Erythroblast (primary cell): ENCODE measurements around the gene ZSWIM3.
"Not testable (repeated sequence)": the region's sequence is repeated elsewhere in the genome, so short reads cannot be mapped to it uniquely, and the experiment has no call there.

Experiments used
- DNase-seq, 2 experiments: peaks; one replicate each; lab custom pipeline; 2025; lab: John Stamatoyannopoulos, UW
- GATA1 ChIP-seq: IDR thresholded peaks from 2 replicates; pipeline ENCODE4 v1.6.1; 2011; ENCODE audit warnings: low read depth, mild to moderate bottlenecking, control low read depth, low read length, moderate library complexity
- POLR2A ChIP-seq: IDR thresholded peaks from 2 replicates; pipeline ENCODE4 v1.6.1; 2011; ENCODE audit warnings: mild to moderate bottlenecking, low read length

ZSWIM3 gene

DNA sequence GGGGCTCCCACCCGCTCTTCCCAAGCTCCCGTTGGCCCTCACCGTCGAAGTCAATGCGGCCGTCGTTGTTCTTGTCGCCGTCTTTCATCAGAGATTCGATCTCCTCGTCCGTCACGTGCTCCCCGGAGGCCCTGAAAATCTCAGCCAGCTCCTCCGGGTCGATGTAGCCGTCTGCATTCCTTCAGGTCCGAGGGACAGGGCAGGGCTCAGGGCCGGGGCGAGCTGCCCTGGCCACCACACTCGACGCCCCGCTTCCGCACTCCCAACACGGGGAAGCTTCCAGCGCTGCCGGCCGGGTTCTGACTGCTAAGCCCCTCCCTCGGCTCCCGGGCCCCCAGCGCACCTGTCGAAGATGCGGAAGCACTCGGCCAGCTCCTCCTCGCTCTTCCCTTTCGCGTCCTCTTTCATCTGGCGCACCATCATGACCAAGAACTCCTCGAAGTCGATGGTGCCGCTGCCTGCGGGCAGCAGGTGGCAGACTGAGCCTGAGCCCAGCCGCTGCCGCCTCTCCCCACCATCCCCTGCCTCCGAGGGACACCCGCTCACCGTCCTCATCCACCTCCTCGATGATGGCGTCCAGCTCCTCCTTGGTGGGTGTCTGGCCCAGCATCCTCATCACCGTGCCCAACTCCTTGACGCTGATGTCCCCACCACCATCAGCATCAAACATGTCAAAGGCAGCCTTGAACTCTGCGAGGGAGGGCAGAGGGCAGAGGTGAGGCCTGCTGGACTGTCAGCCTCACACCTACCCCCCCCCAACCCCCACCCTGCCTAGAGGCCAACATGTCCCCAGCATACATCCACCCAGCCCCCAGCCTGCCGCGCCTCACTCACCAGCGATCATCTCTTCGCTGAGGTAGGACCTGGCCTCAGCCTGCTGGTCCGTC is 33.2 kb upstream of the ZSWIM3 start:
- TF ChIP-seq GATA1 (no peak), POLR2A (no peak)
- peak; percentile 69 to 80 for DNase-seq

DNA sequence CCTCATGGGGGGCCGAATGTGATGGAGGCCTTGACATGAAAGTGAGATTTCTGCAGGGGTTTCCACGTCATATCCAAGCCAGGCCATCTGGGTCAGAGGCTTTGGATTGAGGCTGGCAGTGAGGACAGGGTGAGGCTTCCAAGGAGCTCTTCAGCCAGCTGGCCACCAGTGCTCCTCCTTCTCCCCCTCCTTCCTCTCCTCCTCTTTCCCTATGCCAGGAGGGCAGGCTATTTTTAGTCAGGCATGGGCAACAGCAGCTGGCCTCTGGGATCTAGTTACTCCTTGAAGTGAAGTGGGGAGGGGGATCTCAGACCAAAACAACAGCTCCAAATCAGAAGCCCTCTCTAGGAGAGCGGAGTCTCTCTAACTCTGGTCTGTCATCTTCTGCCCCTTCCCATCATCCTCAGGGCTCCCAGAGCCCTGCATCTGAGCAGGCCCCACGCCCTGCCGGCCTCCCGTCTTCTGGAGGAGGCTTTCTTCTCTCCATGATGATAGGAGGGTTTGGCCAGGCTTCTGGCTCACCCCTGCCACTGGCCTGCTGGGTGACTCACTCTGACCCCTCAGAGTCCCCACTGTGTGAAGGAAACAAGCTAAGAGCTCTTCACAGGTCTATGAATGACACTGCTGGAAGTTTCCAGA is 30.9 kb upstream of the ZSWIM3 start:
- TF ChIP-seq POLR2A = no peak
- TF ChIP-seq GATA1 = no peak
- no peak for DNase-seq

DNA sequence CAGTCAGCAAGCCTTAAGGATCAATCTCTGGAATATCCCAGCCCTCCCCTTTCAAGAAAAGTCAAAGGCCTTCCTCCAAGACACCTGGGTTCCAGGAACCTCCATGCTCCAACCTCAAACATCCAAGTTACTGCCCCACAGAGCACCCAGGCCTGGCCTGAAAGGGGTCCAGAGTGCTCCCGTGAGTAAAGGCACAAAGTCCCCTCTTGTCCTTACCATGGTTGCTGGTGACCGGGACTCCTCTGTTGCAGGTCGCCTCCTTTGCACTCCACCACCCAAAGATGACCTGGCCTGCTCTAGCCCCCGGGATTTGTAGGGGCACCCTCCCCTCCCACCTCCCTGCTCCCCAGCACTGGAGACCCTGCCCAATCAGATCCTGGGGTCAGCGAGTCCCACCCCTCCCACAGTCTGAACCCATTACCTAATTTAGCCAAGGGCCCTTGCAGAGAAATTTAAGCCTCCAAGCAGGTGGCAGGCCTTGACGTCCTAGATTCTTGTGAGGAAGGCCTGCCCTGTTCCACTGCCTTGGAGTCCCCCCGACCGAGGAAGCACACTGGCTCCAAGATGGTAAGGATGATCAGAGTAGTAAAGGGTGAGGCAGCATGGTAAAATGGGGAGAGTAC is 30.3 kb upstream of the ZSWIM3 start, which contains the start of gene TNNC2:
Gene TNNC2 (minus strand): TSS at position 283 of the 623 bp plus-strand sequence. CDS start 64 bp downstream, at position 219.
- TF ChIP-seq GATA1 (no peak), POLR2A (no peak)
- no peak for DNase-seq

- no peak for DNase-seq
These were observed 29.7 kb upstream of the ZSWIM3 start for GRCh38 chr20:45827712-45828111.

GRCh38 chr20:45828589-45828988 is 28.8 kb upstream of the ZSWIM3 start:
- TF ChIP-seq POLR2A (no peak), GATA1 (no peak)
- DNase-seq = no peak

More at GRCh38 chr20:45827712-45828111, 29.7 kb upstream of the ZSWIM3 start:
- no peak for TF ChIP-seq GATA1
- no peak for TF ChIP-seq POLR2A

GRCh38 chr20:45829673-45830106 is 27.7 kb upstream of the ZSWIM3 start:
- DNase-seq = not testable (repeated sequence)

GRCh38 chr20:45832619-45833018 is 24.8 kb upstream of the ZSWIM3 start:
- TF ChIP-seq GATA1 (no peak), POLR2A (no peak)
- no peak for DNase-seq

- TF ChIP-seq GATA1 (no peak), POLR2A (no peak)
- peak; percentile 16 to 59 for DNase-seq
These were observed 24.2 kb upstream of the ZSWIM3 start, which contains the start of gene SNX21 for GRCh38 chr20:45833030-45833882. Gene SNX21, plus strand, starts transcription at chr20:45833799. Its CDS starts 121 bp downstream, at chr20:45833920.

DNA sequence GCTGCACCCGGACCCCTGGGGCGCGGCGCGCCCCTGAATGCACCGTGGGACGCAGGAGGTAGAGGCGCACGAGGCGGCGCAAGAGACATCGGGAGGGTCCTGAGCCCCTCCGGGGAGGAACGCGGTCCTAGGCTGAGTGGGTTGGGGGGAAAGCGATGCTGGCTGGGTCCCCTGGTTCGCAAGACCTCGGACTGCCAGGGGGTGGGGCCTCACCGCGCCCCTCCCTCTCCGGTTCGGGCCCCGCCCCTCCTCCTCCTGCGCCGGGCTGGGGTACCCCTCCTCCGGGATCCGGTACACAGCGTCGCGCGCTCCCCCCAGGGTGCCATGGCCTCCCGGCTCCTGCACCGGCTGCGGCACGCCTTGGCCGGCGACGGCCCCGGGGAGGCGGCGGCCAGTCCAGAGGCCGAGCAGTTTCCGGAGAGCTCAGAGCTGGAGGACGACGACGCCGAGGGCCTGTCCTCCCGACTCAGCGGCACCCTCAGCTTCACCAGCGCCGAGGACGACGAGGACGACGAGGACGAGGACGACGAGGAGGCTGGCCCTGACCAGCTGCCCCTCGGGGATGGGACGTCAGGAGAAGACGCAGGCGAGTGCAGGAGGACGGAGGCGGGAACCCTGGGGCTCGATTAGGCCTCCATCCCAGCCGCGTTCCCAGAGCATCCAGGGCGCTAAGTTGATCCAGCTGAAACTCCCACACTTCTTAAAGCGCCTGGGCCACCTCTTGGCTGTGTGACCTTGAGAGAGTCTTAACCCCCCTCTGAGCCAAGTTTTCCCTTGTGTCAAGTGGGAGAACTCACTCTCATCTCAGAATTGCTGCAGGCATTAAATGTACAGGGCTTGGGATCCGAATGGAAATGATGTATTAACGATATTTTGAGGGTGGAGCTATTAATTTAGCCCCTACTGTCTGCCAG is 23.3 kb upstream of the ZSWIM3 start:
- TF ChIP-seq POLR2A (no peak), GATA1 (no peak)
- DNase-seq = peak; percentile 13 to 40

DNA sequence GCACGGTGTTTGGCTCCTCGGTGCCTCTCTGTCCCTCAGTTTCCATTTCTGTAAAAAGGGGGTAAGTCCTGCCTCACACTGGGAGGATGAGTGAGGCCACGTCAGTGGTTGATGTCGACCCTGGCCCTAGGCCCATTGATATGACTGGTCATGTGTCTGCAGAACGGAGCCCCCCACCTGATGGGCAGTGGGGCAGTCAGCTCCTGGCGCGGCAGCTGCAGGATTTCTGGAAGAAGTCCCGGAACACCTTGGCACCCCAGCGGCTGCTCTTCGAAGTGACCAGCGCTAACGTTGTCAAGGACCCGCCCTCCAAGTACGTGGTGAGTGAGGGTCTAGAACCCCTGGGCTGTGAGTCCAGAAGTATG is 22.6 kb upstream of the ZSWIM3 start:
- no peak for TF ChIP-seq POLR2A
- TF ChIP-seq GATA1 = no peak
- no peak for DNase-seq

DNA sequence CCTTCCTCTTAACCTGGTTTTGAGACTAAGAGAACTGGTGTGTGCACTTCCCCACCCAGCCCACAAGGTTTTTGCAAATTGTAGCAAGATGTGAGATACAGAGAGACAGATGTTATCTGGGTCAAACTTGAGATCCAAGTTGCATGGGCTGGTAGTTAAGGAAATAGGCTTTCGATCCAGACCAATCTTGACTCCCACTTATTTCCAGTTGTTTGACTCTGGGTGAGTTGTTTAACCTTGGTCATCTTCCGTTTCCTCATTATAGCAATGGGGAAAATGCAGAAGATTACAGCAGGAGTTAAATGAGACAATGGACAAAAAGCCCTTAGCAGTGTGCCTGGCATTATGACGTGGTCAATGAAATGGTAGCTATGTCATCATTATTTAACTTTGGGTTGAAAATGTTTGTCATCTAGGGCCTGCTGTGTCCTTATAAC is 22.1 kb upstream of the ZSWIM3 start:
- DNase-seq = peak in 1 of 2 experiments; percentile 26
- no peak for TF ChIP-seq GATA1
- no peak for TF ChIP-seq POLR2A

GRCh38 chr20:45835825-45836224 is 21.6 kb upstream of the ZSWIM3 start:
- peak; percentile 72 to 83 for DNase-seq
- TF ChIP-seq POLR2A (no peak), GATA1 (no peak)

GRCh38 chr20:45836841-45837240 is 20.6 kb upstream of the ZSWIM3 start:
- peak; percentile 70 to 89 for DNase-seq
- no peak for TF ChIP-seq POLR2A
- no peak for TF ChIP-seq GATA1
